HG03039 (cell line): ENCODE data around the gene DOLPP1.
A peak's percentile ranks its signal among the peaks of the same experiment; 100 is the strongest.
"Not testable (repeated sequence)": the region's sequence is repeated elsewhere in the genome, so short reads cannot be mapped to it uniquely, and the experiment has no call there.

Experiments used
- ATAC-seq: cut with Tn5 transposase; IDR thresholded peaks from one replicate; pipeline ENCODE4 v1.9.1; 2021; ENCODE audit warnings: mild to moderate bottlenecking, moderate library complexity; ENCODE audit not compliant: unreplicated experiment

DOLPP1 gene

GRCh38 chr9:129080601-129081387 is at the start of gene DOLPP1:
Gene DOLPP1 (plus strand): TSS chr9:129081111. CDS start chr9:129081132, 21 bp downstream.
- ATAC-seq = peak; percentile 91

- no peak for ATAC-seq
These were observed 49.4 kb upstream of the DOLPP1 start for GRCh38 chr9:129031514-129031913.

- no peak for ATAC-seq
These were observed 48.3 kb upstream of the DOLPP1 start for GRCh38 chr9:129032541-129033159.

GRCh38 chr9:129033216-129033615 is 47.7 kb upstream of the DOLPP1 start:
- no peak for ATAC-seq

GRCh38 chr9:129035838-129036237 is 45.1 kb upstream of the DOLPP1 start:
- not testable (repeated sequence) for ATAC-seq

- ATAC-seq = peak; percentile 90
These were observed 44.5 kb upstream of the DOLPP1 start, which contains the start of gene MIGA2 for GRCh38 chr9:129036241-129036922. Gene MIGA2 (plus strand): TSS chr9:129036626. CDS start chr9:129040595, 3,969 bp downstream.

GRCh38 chr9:129036923-129037766 is 43.8 kb upstream of the DOLPP1 start:
- ATAC-seq = no peak

GRCh38 chr9:129037767-129038098 is 43.2 kb upstream of the DOLPP1 start:
- ATAC-seq = no peak

GRCh38 chr9:129038109-129038852 is 42.6 kb upstream of the DOLPP1 start:
- ATAC-seq = no peak

GRCh38 chr9:129040113-129040643 is 40.7 kb upstream of the DOLPP1 start:
- no peak for ATAC-seq

- no peak for ATAC-seq
These were observed 38.9 kb upstream of the DOLPP1 start for GRCh38 chr9:129042016-129042415.

- no peak for ATAC-seq
These were observed 28.3 kb upstream of the DOLPP1 start for GRCh38 chr9:129052592-129052991.

- ATAC-seq = no peak
These were observed 27.9 kb upstream of the DOLPP1 start for GRCh38 chr9:129053020-129053419.

GRCh38 chr9:129054163-129054851 is 26.6 kb upstream of the DOLPP1 start:
- ATAC-seq = no peak

- ATAC-seq = no peak
These were observed 21.7 kb upstream of the DOLPP1 start for GRCh38 chr9:129058965-129059795.

- no peak for ATAC-seq
These were observed 20.8 kb upstream of the DOLPP1 start for GRCh38 chr9:129059796-129060785.

GRCh38 chr9:129060991-129061390 is 19.9 kb upstream of the DOLPP1 start:
- no peak for ATAC-seq
